ENCODE data around the gene GABBR2. TPM values are rescaled to one million over a fixed set of nuclear protein-coding genes. Genes with fewer than 3 reads are reported as not detected.

The GABBR2 gene
- total RNA-seq, 1 donor from 2014 or later: 0.74 TPM

GRCh38 chr9:98491231-98491651 is 217.5 kb downstream of the GABBR2 start:
- no peaks in the 10 kb centered on the region for H3K27me3 Mint-ChIP-seq (ENCODE audit: low read depth)
- no peak overlapping the region for H3K27ac Mint-ChIP-seq
- H3K4me3 Mint-ChIP-seq: no peak overlapping the region
- peaks cover 9% of the 10 kb centered on the region for H3K4me1 Mint-ChIP-seq
- no peak for DNase-seq (ENCODE audit: low spot score in 2 of 2, unreplicated experiment in 2 of 2)
- H3K36me3 Mint-ChIP-seq: no peaks in the 10 kb centered on the region
- no peak for TF ChIP-seq CTCF (IDR thresholded peaks at IDR 0.05; ENCODE audit: unreplicated experiment)
- peaks cover 8% of the 10 kb centered on the region for H3K9me3 Mint-ChIP-seq

- TF ChIP-seq CTCF (IDR thresholded peaks at IDR 0.05; ENCODE audit: unreplicated experiment): no peak
- Mint-ChIP-seq H3K4me1 (peaks cover 9% of the 10 kb centered on the region), H3K36me3 (no peaks in the 10 kb centered on the region), H3K4me3 (no peak overlapping the region), H3K9me3 (peaks cover 6% of the 10 kb centered on the region), H3K27me3 (ENCODE audit: low read depth) (peaks cover 4% of the 10 kb centered on the region), H3K27ac (no peak overlapping the region)
- no peak for DNase-seq (ENCODE audit: low spot score in 2 of 2, unreplicated experiment in 2 of 2)
These were observed 220.0 kb downstream of the GABBR2 start for GRCh38 chr9:98488571-98489312.

- Mint-ChIP-seq H3K27ac (no peak overlapping the region), H3K27me3 (ENCODE audit: low read depth) (peaks cover 8% of the 10 kb centered on the region), H3K4me3 (no peak overlapping the region), H3K4me1 (peaks cover 2% of the 10 kb centered on the region), H3K36me3 (no peaks in the 10 kb centered on the region), H3K9me3 (no peaks in the 10 kb centered on the region)
- TF ChIP-seq CTCF (IDR thresholded peaks at IDR 0.05; ENCODE audit: unreplicated experiment): no peak
- DNase-seq (ENCODE audit: low spot score in 2 of 2, unreplicated experiment in 2 of 2): no peak
These were observed 223.0 kb downstream of the GABBR2 start for GRCh38 chr9:98485706-98486105.

GRCh38 chr9:98484162-98484561 is 224.6 kb downstream of the GABBR2 start:
- no peak overlapping the region for H3K4me3 Mint-ChIP-seq
- TF ChIP-seq CTCF (IDR thresholded peaks at IDR 0.05; ENCODE audit: unreplicated experiment): no peak
- H3K36me3 Mint-ChIP-seq: no peaks in the 10 kb centered on the region
- H3K27ac Mint-ChIP-seq: no peak overlapping the region
- peaks cover 8% of the 10 kb centered on the region for H3K27me3 Mint-ChIP-seq (ENCODE audit: low read depth)
- H3K9me3 Mint-ChIP-seq: no peaks in the 10 kb centered on the region
- DNase-seq (ENCODE audit: low spot score in 2 of 2, unreplicated experiment in 2 of 2): no peak
- peaks cover 2% of the 10 kb centered on the region for H3K4me1 Mint-ChIP-seq

GRCh38 chr9:98482226-98482625 is 226.5 kb downstream of the GABBR2 start:
- Mint-ChIP-seq H3K4me1 (no peaks in the 10 kb centered on the region), H3K36me3 (no peaks in the 10 kb centered on the region), H3K9me3 (no peaks in the 10 kb centered on the region), H3K27ac (no peak overlapping the region), H3K4me3 (no peak overlapping the region), H3K27me3 (ENCODE audit: low read depth) (peaks cover 8% of the 10 kb centered on the region)
- no peak for TF ChIP-seq CTCF (IDR thresholded peaks at IDR 0.05; ENCODE audit: unreplicated experiment)
- DNase-seq (ENCODE audit: low spot score in 2 of 2, unreplicated experiment in 2 of 2): no peak

Measured in mesothelial cell of epicardium (in vitro differentiated cells).